ENCODE measurements around the gene ATR. TPM values are rescaled to one million over a fixed set of nuclear protein-coding genes. Genes with fewer than 3 reads are reported as not detected.

The ATR gene
- total and polyA plus RNA-seq, 9 of the 15 experiments (the other 6 are each of a cell fraction or from before 2014, with no cell fraction given), result 18.0 to 37.8 (median 23.2) TPM

DNA sequence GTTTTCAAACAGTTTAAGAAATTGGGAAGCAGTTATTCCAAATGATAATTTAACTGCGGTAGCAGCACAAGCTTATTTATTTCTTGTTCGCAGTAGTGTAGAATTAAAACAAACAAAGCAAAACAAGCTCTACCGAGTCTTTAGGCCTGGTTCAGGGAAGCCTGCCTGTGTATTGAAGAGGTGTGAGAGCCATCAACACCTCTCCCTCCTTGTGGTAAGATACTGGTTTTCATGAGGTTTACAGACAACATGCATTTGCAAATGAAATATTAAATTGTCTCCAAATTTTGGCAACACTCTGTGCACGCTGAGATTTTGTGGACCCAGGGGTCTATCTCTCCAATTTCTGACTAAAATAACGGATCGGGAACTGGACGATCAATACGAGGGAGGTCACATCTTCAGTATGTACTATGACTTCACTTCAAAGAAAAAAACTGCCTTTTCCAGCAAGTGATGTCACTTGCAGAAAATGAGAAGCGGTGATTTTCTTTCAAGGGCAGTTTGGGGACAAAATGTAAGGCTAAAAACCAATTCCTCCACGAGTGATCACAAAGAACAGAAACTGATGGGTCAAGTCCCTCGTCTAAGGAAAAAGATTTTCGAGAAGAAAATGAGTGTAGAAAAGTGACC lies 721 bp downstream of the ATR start (continued):
- TF ChIP-seq, protein P1, sequence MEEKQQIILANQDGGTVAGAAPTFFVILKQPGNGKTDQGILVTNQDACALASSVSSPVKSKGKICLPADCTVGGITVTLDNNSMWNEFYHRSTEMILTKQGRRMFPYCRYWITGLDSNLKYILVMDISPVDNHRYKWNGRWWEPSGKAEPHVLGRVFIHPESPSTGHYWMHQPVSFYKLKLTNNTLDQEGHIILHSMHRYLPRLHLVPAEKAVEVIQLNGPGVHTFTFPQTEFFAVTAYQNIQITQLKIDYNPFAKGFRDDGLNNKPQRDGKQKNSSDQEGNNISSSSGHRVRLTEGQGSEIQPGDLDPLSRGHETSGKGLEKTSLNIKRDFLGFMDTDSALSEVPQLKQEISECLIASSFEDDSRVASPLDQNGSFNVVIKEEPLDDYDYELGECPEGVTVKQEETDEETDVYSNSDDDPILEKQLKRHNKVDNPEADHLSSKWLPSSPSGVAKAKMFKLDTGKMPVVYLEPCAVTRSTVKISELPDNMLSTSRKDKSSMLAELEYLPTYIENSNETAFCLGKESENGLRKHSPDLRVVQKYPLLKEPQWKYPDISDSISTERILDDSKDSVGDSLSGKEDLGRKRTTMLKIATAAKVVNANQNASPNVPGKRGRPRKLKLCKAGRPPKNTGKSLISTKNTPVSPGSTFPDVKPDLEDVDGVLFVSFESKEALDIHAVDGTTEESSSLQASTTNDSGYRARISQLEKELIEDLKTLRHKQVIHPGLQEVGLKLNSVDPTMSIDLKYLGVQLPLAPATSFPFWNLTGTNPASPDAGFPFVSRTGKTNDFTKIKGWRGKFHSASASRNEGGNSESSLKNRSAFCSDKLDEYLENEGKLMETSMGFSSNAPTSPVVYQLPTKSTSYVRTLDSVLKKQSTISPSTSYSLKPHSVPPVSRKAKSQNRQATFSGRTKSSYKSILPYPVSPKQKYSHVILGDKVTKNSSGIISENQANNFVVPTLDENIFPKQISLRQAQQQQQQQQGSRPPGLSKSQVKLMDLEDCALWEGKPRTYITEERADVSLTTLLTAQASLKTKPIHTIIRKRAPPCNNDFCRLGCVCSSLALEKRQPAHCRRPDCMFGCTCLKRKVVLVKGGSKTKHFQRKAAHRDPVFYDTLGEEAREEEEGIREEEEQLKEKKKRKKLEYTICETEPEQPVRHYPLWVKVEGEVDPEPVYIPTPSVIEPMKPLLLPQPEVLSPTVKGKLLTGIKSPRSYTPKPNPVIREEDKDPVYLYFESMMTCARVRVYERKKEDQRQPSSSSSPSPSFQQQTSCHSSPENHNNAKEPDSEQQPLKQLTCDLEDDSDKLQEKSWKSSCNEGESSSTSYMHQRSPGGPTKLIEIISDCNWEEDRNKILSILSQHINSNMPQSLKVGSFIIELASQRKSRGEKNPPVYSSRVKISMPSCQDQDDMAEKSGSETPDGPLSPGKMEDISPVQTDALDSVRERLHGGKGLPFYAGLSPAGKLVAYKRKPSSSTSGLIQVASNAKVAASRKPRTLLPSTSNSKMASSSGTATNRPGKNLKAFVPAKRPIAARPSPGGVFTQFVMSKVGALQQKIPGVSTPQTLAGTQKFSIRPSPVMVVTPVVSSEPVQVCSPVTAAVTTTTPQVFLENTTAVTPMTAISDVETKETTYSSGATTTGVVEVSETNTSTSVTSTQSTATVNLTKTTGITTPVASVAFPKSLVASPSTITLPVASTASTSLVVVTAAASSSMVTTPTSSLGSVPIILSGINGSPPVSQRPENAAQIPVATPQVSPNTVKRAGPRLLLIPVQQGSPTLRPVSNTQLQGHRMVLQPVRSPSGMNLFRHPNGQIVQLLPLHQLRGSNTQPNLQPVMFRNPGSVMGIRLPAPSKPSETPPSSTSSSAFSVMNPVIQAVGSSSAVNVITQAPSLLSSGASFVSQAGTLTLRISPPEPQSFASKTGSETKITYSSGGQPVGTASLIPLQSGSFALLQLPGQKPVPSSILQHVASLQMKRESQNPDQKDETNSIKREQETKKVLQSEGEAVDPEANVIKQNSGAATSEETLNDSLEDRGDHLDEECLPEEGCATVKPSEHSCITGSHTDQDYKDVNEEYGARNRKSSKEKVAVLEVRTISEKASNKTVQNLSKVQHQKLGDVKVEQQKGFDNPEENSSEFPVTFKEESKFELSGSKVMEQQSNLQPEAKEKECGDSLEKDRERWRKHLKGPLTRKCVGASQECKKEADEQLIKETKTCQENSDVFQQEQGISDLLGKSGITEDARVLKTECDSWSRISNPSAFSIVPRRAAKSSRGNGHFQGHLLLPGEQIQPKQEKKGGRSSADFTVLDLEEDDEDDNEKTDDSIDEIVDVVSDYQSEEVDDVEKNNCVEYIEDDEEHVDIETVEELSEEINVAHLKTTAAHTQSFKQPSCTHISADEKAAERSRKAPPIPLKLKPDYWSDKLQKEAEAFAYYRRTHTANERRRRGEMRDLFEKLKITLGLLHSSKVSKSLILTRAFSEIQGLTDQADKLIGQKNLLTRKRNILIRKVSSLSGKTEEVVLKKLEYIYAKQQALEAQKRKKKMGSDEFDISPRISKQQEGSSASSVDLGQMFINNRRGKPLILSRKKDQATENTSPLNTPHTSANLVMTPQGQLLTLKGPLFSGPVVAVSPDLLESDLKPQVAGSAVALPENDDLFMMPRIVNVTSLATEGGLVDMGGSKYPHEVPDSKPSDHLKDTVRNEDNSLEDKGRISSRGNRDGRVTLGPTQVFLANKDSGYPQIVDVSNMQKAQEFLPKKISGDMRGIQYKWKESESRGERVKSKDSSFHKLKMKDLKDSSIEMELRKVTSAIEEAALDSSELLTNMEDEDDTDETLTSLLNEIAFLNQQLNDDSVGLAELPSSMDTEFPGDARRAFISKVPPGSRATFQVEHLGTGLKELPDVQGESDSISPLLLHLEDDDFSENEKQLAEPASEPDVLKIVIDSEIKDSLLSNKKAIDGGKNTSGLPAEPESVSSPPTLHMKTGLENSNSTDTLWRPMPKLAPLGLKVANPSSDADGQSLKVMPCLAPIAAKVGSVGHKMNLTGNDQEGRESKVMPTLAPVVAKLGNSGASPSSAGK (IDR thresholded peaks at IDR 0.05), result peak; percentile 24
- TF ChIP-seq, protein P2, sequence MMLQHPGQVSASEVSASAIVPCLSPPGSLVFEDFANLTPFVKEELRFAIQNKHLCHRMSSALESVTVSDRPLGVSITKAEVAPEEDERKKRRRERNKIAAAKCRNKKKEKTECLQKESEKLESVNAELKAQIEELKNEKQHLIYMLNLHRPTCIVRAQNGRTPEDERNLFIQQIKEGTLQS (IDR thresholded peaks at IDR 0.05), result peak; percentile 44; the same call in 1 of the 2 replicates
- TF ChIP-seq, protein P2 (CRISPR knock-in tag; conservative IDR thresholded peaks at IDR 0.05), result no peak
- TF ChIP-seq RFX5 (IDR thresholded peaks at IDR 0.05; ENCODE audit: low read depth, low read length) (no peak), NR1H2 (CRISPR knock-in tag; IDR thresholded peaks at IDR 0.05) (0 out of 2 replicates have a peak, but pooled peaks have one; percentile 18), PPARD (CRISPR knock-in tag; IDR thresholded peaks at IDR 0.05) (no peak), CREB1 (IDR thresholded peaks at IDR 0.05) (0 out of 2 replicates have a peak, but pooled peaks have one; percentile 15), CREB1 (CRISPR knock-in tag; IDR thresholded peaks at IDR 0.05) (no peak)
- TF ChIP-seq, protein P3, sequence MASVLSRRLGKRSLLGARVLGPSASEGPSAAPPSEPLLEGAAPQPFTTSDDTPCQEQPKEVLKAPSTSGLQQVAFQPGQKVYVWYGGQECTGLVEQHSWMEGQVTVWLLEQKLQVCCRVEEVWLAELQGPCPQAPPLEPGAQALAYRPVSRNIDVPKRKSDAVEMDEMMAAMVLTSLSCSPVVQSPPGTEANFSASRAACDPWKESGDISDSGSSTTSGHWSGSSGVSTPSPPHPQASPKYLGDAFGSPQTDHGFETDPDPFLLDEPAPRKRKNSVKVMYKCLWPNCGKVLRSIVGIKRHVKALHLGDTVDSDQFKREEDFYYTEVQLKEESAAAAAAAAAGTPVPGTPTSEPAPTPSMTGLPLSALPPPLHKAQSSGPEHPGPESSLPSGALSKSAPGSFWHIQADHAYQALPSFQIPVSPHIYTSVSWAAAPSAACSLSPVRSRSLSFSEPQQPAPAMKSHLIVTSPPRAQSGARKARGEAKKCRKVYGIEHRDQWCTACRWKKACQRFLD (CRISPR knock-in tag; IDR thresholded peaks at IDR 0.05), result peak; percentile 8; the same call in 1 of the 2 replicates
